HG02970 (cell line): ENCODE results near the gene NHSL2.
"Not testable (repeated sequence)": the region's sequence is repeated elsewhere in the genome, so short reads cannot be mapped to it uniquely, and the experiment has no call there.

Source experiments
- ATAC-seq: cut with Tn5 transposase; IDR thresholded peaks from one replicate; pipeline ENCODE4 v1.9.1; 2021; ENCODE audit warnings: mild to moderate bottlenecking, moderate library complexity, moderate number of reproducible peaks; ENCODE audit not compliant: unreplicated experiment, low FRiP score

The NHSL2 gene

GRCh38 chrX:72038016-72038415, 127.4 kb downstream of the NHSL2 start:
- ATAC-seq = no peak

DNA sequence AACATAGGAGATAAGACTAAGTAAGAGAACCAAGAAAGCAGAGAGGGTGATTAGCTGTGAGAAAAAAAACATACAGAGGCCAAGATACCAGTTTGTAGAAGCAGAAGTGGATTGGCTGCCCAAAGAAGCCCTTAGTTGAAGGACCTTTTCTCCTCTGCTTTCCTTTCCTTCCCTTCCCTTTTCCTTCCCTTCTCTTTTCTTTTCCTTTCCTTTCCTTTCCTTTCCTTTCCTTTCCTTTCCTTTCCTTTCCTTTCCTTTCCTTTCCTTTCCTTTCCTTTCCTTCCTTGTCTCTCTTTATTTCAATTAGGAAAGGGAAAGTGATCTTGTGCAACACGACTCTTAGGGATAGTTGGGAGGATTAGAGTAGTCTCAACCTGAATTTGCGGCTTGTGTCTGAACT, 128.2 kb downstream of the NHSL2 start:
- no peak for ATAC-seq

DNA sequence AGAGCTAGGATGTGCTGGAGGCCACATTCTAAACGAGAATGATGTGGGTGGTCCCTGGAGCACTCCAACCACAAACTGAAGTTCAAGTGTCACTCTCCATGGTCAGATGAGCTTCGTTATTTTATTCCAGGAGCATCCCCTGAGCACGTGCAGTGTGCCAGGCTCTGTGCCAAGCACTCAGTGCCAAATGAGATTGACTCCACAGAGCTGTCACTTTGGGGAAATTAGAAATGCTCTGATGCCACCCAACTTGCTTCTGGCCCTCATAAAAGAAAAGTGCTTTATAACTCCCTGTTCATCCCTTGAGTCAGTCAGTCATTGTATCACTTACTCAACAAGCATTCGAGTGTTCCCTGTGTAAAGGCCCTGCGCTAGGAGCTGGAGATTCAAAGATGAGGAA, 129.9 kb downstream of the NHSL2 start:
- ATAC-seq = no peak

DNA sequence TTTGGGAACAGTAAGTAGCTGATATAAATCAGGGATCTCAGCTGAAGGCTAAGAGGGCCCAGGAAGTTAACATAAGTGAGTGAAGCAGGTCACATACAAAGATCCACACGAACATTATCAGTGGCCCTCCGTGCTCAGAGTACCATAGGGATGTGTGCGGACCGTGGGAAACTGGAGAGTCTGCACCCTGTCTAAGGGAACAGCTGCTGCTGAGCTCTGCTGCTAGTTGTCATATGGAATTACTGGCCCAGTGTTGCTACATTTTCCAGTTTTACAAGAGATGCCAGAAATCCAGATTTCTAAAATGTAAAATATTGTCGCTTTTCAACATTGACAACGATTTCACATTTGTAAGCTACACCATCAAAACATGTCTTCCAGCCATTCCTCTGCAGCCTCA, 130.5 kb downstream of the NHSL2 start:
- ATAC-seq = no peak

GRCh38 chrX:72041871-72042851, 131.5 kb downstream of the NHSL2 start:
- ATAC-seq = no peak

DNA sequence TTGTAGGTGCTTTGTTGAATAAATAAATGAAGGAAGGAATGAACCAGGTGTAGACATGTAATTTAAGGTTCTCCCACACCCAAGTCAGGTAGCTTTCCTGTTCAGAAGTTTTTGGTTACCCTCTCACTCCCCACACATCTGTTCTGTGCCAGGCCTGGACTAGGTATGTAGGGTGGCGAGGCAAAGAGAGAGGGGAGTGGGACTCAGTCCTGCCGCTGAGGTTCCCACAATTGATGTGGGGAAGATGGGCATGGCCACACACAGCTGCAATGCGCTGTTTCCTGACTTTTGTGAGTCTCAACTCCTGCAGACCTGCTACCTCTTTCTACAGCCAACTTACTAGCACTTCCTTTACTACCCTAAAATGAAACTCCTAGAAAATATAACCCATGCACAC, 132.2 kb downstream of the NHSL2 start:
- no peak for ATAC-seq

DNA sequence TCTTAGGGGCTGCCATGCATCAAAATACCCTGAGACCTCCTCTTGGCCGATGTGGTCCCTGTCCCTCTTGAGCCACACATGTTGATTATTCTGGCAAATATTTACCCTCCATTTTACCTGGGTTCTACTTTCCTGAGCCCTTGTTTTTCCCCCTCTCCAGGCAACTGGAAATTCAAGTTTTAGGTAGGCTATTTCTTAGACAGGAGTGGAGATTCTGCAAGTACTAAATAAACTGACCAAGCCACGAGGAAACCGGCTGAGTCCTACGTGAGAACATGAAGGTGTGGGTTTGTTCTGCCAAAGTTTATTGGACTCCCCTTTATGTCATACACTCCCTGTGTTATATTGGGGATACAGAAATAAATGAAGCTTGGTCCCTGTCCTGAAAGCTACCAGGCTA, 133.0 kb downstream of the NHSL2 start:
- no peak for ATAC-seq

- ATAC-seq = no peak
Observed at GRCh38 chrX:72045141-72045540, 134.5 kb downstream of the NHSL2 start.

DNA sequence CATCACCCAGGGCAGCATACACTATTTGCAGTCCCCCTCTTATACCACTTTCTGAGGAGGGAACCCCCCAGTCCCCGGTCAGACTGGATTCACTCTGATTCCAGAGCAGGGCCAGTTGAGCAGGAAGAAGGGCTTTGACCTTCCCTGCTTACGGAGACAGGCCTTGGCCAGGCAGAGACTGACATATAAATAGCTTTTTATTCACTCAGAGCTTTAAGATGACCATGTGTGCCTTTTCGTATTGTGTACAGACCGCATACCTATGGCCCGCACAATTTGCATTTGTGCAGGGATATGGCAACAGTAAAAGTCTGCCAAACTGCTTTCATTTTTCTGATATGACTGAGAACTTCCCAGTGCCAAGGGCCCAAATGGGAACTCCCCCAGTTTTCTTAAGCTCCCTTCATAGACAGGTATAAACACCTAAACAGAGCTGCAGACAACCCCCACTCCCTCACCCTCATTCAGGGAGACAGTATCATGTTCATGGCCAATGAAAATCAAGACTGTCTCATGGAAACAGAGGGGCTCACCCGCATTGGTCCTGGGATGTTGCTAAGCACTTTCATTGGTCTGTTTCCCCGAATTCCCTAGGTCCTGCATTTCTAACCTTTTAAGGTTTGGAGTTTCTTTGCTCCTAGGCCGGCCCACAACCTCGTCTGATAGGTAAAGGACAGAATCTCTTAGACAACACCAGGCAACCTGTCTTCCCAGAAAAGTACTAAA, 135.1 kb downstream of the NHSL2 start:
- ATAC-seq = no peak

DNA sequence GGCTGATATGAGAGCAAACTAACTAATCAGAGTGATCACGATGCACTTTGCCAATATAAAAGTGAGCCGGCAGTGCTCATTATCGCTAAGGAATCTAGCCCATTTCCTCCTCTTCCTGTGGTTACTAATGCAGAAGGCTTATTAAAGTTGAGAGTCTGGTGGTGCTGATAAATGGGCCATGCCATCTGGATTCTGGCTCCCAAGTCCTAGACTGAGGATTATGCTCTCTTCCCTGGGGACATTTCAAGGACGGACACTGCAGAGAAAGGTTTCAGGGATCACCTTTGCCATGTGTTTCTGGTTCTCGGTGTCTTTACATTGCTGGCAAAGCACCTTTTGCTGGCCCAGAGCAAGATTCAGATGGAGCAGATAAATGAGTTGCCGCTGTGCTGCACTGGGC, 135.8 kb downstream of the NHSL2 start:
- no peak for ATAC-seq

DNA sequence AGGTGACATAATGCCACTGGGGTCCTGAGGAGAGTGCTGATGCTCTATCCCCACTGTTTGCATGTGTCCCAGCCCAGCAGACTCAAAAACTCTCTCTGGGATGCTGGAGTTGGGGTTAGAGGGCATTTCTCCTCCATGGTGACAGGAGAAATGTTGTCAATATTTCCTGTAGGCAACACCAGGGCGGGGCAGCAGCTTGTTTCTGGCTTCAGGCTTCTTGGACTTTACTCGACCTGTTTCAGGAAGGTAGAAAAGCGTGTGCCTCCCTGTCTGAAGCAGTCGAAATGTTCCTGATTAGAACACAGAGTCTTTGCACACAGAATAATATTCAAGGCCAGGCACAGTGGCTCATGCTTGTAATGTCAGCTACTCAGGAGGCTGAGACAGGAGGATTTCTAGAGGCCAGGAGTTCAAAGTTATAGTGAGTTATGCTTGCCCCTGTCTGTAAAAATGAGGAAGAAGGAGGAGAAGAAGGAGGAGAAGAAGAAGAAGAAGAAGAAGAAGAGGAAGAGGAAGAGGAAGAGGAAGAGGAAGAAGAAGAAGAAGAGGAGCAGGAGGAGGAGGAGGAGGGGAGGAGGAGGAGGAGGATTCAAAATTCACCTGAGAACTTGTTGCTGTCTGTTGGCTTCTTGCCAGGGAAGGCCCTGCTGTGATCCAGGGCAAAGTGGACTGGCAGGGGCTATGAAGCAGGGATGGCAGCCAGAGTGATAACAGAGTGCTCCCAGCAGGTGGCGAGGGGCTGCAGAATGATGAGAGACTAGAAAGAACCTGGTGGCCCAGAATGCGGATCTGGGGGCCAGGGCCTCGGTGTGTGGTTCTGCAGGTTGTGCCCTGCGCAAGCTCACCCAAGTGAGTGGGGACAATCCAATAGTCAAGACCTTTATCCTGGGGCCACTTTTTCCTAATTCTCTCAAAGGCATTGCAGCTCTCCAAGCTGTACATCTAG, 138.1 kb downstream of the NHSL2 start:
- ATAC-seq = no peak

DNA sequence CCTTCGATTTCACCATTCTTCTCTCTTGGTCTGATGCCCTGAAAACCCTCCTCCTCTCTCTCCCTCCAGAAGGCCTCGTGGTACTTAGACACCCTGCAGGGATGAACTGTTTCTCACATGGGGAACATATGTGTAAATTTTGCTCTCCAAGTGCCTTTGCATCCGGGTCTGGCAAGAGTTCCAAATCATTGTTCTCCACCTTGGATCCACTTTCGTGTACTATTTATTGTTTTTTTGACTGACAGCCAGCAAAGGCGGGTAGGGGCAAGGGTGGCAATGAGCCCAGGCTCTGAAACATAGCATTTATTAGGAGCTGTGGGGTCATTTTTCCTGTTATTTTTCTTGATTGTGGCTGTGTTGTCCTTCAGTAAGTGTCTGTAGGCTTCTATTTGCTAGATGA, 139.4 kb downstream of the NHSL2 start:
- ATAC-seq = no peak

DNA sequence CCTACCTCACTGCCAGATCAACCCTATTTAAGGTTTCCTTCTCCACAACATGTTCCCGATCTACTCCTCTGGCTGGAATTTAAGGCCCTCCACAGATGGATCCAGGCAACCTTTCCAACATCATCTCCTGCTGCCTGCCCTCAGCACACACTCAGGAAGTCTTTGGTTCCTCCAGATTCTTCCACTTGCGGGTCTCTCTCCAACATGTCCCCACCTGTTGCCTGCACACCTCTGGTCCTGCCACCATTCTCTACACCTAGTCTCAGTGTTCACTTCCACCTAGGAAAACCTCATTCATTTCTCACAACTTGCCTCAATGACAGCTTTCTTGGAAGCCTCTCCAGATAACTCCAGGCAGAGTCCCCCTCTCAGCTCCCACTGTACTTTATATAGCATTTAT, 140.9 kb downstream of the NHSL2 start:
- ATAC-seq = no peak

- ATAC-seq = no peak
Observed at GRCh38 chrX:72052415-72053090, 141.9 kb downstream of the NHSL2 start.

- no peak for ATAC-seq
Observed at GRCh38 chrX:72053508-72053907, 142.9 kb downstream of the NHSL2 start.

GRCh38 chrX:72054779-72055489, 144.3 kb downstream of the NHSL2 start:
- ATAC-seq = no peak

DNA sequence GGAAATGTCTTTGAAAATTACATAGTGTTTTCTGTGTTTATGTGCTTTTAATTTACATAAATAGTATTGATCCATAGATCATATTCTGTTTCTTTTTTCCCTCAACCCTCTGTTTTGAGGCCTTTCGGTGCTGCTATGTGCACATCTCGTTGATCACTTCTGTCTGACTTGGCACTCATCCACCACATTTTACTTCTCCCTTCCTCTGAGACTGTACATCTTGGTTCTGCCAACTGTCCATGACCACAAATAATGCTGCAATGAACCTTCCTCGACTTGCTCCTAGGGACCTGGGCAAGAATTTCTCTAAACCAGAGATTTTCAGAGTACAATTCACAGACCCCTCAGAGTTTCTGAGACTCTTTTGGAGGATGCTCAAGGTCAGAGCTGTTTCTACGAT, 146.7 kb downstream of the NHSL2 start:
- ATAC-seq = no peak

GRCh38 chrX:72057849-72058248, 147.2 kb downstream of the NHSL2 start:
- ATAC-seq = no peak

- ATAC-seq = not testable (repeated sequence)
Observed at GRCh38 chrX:72058346-72058745, 147.7 kb downstream of the NHSL2 start.
